ENCODE results near the gene NAGA. TPM values are rescaled to one million over a fixed set of nuclear protein-coding genes. Genes with fewer than 3 reads are reported as not detected.

The NAGA gene
- total RNA-seq, 1 donor from 2014 or later: 18.7 TPM

DNA sequence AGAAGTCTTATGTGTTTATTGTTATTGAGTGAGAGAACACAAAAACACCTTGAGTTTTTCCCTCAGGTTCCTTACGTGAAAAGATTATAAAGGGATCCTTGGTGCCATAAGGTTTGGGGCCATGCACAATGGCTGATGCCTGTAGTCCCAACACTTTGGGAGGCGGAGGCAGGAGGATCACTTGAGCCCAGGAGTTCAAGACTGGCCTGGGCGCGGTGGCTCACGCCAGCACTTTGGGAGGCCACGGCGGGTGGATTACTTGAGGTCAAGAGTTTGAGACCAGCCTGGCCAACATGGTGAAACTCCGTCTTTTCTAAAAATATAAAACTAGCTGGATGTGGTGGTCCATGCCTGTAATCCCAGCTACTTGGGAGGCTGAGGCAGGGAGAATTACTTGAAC lies 14.3 kb upstream of the NAGA start:
- H3K4me3 ChIP-seq (ENCODE audit: low read depth, low read length): no peak overlapping the region
- TF ChIP-seq, protein P1, sequence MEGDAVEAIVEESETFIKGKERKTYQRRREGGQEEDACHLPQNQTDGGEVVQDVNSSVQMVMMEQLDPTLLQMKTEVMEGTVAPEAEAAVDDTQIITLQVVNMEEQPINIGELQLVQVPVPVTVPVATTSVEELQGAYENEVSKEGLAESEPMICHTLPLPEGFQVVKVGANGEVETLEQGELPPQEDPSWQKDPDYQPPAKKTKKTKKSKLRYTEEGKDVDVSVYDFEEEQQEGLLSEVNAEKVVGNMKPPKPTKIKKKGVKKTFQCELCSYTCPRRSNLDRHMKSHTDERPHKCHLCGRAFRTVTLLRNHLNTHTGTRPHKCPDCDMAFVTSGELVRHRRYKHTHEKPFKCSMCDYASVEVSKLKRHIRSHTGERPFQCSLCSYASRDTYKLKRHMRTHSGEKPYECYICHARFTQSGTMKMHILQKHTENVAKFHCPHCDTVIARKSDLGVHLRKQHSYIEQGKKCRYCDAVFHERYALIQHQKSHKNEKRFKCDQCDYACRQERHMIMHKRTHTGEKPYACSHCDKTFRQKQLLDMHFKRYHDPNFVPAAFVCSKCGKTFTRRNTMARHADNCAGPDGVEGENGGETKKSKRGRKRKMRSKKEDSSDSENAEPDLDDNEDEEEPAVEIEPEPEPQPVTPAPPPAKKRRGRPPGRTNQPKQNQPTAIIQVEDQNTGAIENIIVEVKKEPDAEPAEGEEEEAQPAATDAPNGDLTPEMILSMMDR (IDR thresholded peaks at IDR 0.05; ENCODE audit: insufficient read depth, low read length, severe bottlenecking): no peak
- peaks cover 8% of the 10 kb centered on the region for H3K36me3 ChIP-seq (ENCODE audit: control insufficient read depth, insufficient read depth, low read length)
- FAIRE-seq: no peak
- H3K27me3 ChIP-seq (ENCODE audit: control insufficient read depth, insufficient read depth, low read length): no peaks in the 10 kb centered on the region
- no peak for DNase-seq (ENCODE audit: low read depth)

DNA sequence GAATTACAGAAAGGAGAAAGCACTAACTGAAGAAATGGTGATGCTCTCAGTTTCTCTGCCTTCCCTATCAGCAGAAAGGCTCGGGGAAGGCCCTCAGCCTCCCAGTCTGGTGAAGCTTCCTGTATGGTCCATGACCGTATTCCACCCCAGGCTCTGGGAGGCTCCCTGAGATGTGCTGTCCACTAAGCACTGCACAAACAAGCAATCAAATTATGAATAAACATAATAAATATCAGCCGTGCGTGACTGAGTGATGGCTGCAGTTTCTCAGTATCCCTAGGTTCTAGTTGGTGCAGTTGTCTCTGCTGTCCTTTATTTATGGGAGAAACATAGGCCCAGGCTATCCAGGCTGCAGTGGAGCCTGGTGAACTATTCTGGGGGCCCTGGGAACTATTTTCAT lies 12.5 kb upstream of the NAGA start:
- TF ChIP-seq, protein P1 (IDR thresholded peaks at IDR 0.05; ENCODE audit: insufficient read depth, low read length, severe bottlenecking): no peak
- peaks cover 8% of the 10 kb centered on the region for H3K36me3 ChIP-seq (ENCODE audit: control insufficient read depth, insufficient read depth, low read length)
- no peak for DNase-seq (ENCODE audit: low read depth)
- no peak overlapping the region for H3K4me3 ChIP-seq (ENCODE audit: low read depth, low read length)
- FAIRE-seq: no peak
- H3K27me3 ChIP-seq (ENCODE audit: control insufficient read depth, insufficient read depth, low read length): no peaks in the 10 kb centered on the region

DNA sequence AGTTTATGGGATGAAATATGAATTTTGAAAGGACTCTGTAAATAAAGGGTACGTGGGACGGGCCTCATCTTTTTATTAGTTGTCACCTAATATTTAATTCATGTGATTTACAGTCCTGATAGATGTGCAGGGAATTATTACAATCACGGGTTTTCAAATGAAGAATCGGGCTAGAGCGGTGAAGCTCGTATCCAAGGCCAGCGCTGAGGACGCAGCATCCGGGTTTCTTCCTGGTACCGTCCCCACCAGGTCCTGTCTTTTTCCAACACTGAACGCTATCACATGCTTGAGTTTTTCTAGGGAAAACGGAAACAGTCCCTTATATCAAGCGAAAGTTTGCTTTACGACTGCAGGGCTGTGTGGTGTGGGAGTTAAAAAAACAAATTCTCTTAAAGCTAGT lies 9.7 kb upstream of the NAGA start:
- FAIRE-seq (no peak), DNase-seq (ENCODE audit: low read depth) (no peak)
- TF ChIP-seq, protein P1 (IDR thresholded peaks at IDR 0.05; ENCODE audit: insufficient read depth, low read length, severe bottlenecking): no peak
- Histone ChIP-seq H3K4me3 (ENCODE audit: low read depth, low read length) (peak overlapping the region; percentile 59), H3K27me3 (ENCODE audit: control insufficient read depth, insufficient read depth, low read length) (no peaks in the 10 kb centered on the region), H3K36me3 (ENCODE audit: control insufficient read depth, insufficient read depth, low read length) (peaks cover 5% of the 10 kb centered on the region)

DNA sequence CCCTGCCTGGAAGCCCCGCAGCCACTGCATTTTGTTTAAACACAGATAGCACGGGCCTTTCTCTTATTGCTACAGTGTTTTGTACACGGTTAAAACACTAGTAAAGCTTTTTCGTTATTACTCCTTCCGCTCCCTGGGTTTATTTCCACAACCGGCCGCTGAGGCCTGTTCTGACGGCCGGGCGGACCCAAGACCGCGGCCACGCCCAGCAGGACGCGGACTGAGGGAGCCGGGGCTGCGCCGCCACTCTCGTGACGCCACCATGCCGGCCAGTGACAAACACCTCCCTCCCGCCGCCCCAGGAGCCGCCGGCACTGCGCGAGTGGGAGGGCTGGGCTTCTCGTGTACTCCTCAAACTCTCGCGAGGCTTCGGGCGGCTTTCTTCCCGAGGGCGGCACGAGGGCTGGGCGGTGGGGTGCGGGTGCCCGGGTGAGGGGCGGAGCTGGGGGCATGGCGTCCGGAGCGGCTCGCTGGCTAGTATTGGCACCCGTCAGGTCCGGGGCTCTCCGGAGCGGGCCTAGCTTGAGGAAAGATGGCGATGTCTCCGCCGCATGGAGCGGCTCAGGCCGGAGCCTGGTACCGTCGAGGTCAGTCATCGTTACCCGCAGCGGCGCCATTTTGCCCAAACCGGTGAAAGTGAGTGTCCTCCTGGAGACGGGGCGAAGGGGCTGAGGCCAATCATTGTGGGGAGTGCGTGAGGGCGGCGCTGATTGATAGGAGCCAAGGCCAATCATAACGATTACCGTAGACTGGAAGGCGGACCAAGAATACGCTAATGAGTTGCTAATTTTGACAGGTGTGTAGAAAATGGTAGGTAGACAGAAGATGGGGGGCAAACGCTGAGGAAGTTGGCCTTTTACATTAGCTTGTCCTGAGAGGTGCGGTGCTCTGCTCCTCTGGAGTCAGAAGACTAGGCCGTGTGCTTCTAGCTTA lies 9.0 kb upstream of the NAGA start, which contains the start of gene SMDT1:
Gene SMDT1 (plus strand): TSS at position 382 of the 933 bp plus-strand sequence. CDS start 69 bp downstream, at position 451.
- TF ChIP-seq, protein P1 (IDR thresholded peaks at IDR 0.05; ENCODE audit: insufficient read depth, low read length, severe bottlenecking): no peak
- Histone ChIP-seq H3K27me3 (ENCODE audit: control insufficient read depth, insufficient read depth, low read length) (no peaks in the 10 kb centered on the region), H3K36me3 (ENCODE audit: control insufficient read depth, insufficient read depth, low read length) (peaks cover 5% of the 10 kb centered on the region), H3K4me3 (ENCODE audit: low read depth, low read length) (peak within 1 kb of the TSS; percentile 59)
- FAIRE-seq (peak; percentile 96), DNase-seq (ENCODE audit: low read depth) (peak; percentile 94)

DNA sequence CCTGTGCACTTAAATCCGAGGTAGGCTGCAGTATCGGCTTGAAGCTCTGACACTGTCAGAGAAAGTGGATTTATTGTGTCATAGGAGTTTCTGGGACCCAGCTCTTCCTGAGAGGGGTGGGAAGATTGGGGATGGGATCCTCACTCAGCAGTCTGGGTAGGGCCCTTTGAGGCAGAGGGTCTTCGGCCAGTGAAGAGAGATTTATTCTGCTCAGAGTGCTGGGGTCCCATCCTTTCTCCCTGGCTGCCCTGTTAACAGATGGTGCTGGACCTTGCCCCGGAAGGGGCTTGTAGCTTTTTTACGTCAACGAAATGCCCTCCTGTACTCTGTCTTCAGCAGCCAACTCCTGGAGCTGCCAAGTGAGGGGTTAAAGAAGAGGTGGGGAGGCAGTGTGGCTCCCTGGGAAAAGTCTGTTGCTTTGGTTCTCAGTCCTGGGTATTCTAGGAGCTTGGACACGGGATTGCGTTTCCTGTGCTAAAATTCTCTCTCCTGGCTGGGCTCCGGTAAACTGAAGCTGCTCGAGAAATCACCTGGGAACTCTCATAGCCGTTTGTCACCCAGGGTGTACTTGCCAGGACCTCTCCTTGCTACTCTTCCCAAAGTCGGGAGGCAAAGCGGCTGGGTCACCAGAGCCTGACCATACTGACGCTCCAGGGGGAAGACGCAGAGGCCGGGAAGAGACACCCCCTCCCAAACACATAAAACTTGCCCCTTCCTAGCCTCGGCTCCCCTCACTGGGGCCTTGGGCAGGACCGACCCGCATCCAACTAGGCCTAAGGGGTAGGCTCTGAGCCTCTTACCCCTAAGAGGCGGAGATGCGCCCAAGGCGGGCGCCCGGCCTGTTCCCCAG lies 8.1 kb upstream of the NAGA start:
- TF ChIP-seq, protein P1 (IDR thresholded peaks at IDR 0.05; ENCODE audit: insufficient read depth, low read length, severe bottlenecking): no peak
- peaks cover 3% of the 10 kb centered on the region for H3K36me3 ChIP-seq (ENCODE audit: control insufficient read depth, insufficient read depth, low read length)
- peak overlapping the region; percentile 59 for H3K4me3 ChIP-seq (ENCODE audit: low read depth, low read length)
- H3K27me3 ChIP-seq (ENCODE audit: control insufficient read depth, insufficient read depth, low read length): no peaks in the 10 kb centered on the region
- DNase-seq (ENCODE audit: low read depth) (no peak), FAIRE-seq (no peak)
